WTC11 (cell line): Measurements from ENCODE around the gene PDE6D.

Experiments
- ELF4 ChIP-seq: sonication (generic); formaldehyde crosslinking; IDR thresholded peaks from 2 replicates; pipeline ENCODE4 v1.8.1; 2022; ENCODE audit warnings: low read depth, mild to moderate bottlenecking, moderate library complexity, missing genetic modification reagents
- TF ChIP-seq, protein P1 (sequence below): sonication (generic); formaldehyde crosslinking; IDR thresholded peaks from 2 replicates; pipeline ENCODE4 v1.8.1; 2023; ENCODE audit warnings: mild to moderate bottlenecking, missing genetic modification reagents, moderate library complexity
- TF ChIP-seq, protein P2 (sequence below): sonication (generic); formaldehyde crosslinking; IDR thresholded peaks from 2 replicates; pipeline ENCODE4 v1.8.1; 2022; ENCODE audit warnings: low read depth, missing genetic modification reagents, borderline replicate concordance
- TF ChIP-seq, protein P3 (sequence below): sonication (generic); formaldehyde crosslinking; IDR thresholded peaks from 2 replicates; pipeline ENCODE4 v1.8.1; 2023; ENCODE audit warnings: mild to moderate bottlenecking, moderate library complexity, missing genetic modification reagents
- TF ChIP-seq, protein P4 (sequence below): fragments of 200-600 bp; IDR thresholded peaks from 2 replicates; pipeline ENCODE4 v1.8.0; 2022; ENCODE audit warnings: antibody characterized with exemption

DNA sequence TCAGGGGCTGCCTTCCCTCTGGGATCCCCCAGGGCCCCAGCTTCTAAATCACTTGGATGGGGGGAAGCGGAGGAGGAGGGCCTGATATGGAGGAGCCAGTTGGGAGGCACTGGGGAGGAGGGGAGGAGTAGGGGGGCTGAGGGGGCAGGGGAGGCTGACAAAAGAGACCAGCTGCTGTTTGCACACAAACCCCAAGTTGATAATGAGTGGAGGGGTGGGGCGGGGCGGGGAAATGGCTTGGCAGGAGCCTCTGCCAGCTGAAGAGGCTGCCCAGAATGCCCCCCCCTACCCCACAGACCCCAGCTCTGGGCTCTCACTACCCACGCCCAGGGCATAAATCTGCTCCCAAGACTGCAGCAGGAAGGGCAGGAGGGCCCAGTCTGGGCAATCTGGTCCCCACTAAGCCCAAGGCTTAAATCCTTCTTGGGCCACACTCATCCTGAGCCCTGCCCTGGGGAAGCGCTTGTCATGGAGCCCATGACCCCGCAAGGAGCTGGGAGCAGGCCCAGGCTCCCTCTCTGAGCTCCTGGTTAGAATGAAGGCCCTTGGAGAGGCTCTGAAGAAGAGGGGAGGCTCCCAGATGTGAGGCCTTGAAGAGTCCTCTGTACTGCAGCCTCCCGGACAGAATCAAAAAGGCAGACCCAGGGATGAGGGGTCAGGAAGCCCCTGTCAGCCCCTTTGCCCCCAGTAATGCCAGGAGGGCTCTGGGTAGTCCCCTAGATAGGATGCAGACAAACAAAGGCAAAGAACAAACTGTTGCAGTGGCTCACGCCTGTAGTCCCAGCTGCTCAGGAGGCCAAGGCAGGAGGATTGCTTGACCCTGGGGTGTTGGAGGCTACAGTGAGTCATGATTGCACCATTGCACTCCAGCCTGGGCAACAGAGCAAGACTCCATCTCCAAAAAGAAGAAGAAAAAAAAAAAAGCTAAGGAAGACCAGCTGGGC, 97.5 kb downstream of the PDE6D start:
- TF ChIP-seq, protein P1, sequence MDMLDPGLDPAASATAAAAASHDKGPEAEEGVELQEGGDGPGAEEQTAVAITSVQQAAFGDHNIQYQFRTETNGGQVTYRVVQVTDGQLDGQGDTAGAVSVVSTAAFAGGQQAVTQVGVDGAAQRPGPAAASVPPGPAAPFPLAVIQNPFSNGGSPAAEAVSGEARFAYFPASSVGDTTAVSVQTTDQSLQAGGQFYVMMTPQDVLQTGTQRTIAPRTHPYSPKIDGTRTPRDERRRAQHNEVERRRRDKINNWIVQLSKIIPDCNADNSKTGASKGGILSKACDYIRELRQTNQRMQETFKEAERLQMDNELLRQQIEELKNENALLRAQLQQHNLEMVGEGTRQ, result no peak
- TF ChIP-seq, protein P2, sequence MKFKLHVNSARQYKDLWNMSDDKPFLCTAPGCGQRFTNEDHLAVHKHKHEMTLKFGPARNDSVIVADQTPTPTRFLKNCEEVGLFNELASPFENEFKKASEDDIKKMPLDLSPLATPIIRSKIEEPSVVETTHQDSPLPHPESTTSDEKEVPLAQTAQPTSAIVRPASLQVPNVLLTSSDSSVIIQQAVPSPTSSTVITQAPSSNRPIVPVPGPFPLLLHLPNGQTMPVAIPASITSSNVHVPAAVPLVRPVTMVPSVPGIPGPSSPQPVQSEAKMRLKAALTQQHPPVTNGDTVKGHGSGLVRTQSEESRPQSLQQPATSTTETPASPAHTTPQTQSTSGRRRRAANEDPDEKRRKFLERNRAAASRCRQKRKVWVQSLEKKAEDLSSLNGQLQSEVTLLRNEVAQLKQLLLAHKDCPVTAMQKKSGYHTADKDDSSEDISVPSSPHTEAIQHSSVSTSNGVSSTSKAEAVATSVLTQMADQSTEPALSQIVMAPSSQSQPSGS, result no peak
- TF ChIP-seq ELF4 (CRISPR knock-in tag), result no peak
- TF ChIP-seq, protein P3, sequence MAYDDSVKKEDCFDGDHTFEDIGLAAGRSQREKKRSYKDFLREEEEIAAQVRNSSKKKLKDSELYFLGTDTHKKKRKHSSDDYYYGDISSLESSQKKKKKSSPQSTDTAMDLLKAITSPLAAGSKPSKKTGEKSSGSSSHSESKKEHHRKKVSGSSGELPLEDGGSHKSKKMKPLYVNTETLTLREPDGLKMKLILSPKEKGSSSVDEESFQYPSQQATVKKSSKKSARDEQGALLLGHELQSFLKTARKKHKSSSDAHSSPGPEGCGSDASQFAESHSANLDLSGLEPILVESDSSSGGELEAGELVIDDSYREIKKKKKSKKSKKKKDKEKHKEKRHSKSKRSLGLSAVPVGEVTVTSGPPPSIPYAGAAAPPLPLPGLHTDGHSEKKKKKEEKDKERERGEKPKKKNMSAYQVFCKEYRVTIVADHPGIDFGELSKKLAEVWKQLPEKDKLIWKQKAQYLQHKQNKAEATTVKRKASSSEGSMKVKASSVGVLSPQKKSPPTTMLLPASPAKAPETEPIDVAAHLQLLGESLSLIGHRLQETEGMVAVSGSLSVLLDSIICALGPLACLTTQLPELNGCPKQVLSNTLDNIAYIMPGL (CRISPR knock-in tag), result no peak
- TF ChIP-seq, protein P4, sequence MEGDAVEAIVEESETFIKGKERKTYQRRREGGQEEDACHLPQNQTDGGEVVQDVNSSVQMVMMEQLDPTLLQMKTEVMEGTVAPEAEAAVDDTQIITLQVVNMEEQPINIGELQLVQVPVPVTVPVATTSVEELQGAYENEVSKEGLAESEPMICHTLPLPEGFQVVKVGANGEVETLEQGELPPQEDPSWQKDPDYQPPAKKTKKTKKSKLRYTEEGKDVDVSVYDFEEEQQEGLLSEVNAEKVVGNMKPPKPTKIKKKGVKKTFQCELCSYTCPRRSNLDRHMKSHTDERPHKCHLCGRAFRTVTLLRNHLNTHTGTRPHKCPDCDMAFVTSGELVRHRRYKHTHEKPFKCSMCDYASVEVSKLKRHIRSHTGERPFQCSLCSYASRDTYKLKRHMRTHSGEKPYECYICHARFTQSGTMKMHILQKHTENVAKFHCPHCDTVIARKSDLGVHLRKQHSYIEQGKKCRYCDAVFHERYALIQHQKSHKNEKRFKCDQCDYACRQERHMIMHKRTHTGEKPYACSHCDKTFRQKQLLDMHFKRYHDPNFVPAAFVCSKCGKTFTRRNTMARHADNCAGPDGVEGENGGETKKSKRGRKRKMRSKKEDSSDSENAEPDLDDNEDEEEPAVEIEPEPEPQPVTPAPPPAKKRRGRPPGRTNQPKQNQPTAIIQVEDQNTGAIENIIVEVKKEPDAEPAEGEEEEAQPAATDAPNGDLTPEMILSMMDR, result no peak
